Measurements from ENCODE around the gene ATXN10. TPM values are rescaled to one million over a fixed set of nuclear protein-coding genes. Genes with fewer than 3 reads are reported as not detected.

ATXN10 gene
- total RNA-seq, 4 donors from 2014 or later, result 28.4 to 184 (median 66.3) TPM

DNA sequence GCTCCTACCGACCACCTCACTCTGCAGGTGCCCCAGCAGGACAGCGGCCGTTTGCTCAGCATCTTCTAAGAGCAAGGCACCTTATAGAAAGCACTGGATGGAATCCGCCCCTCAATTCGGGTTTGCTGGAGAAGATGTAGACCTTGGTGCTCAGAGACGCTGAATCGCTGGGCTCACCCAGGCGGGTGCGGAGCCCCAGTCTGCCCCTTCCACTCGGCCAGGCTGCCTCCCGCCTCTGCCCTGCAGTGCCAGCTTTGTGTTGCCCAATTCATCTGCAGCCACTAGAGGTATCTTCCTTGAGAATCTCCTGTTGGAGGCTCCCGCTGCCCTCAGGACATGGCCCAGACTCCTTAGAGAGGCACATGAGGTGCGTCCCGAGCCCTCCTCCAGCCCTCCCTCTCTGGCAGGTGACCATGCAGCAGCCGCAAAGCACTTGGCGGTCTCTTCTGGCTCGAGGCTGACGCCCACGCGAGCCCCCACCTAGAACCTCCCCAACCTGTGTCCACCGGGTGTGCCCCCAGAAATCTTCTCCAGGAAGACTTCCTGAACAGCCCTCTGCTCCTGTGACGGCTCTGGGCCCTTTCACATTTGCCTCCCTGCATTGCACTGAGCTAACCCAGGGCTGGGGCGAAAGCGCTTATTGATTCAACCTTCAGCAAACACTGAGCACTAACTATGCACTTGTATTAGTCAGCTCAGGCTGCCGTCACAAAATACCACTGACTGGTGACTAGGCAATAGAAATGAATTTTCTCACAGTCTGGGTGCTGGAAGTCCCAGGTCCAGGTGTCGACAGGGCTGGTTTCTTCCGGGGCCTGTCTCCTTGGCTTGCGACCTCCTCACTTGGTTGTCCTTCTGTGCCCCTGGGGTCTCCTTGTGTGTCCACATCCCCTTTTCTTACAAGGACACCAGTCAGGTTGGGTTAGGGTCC, 187.9 kb downstream of the ATXN10 start:
- no peak for DNase-seq
- Histone ChIP-seq H3K9me3 (no peaks in the 10 kb centered on the region), H3K4me3 (no peak overlapping the region), H3K36me3 (peaks cover 0 to 11% (median 0%) of the 10 kb centered on the region in 3 donors), H3K27me3 (no peaks in the 10 kb centered on the region), H3K27ac (no peak overlapping the region), H3K4me1 (peaks cover 0 to 8% (median 0%) of the 10 kb centered on the region in 4 donors)
- no peak for TF ChIP-seq POLR2A (IDR thresholded peaks at IDR 0.05)
- TF ChIP-seq, protein P1, sequence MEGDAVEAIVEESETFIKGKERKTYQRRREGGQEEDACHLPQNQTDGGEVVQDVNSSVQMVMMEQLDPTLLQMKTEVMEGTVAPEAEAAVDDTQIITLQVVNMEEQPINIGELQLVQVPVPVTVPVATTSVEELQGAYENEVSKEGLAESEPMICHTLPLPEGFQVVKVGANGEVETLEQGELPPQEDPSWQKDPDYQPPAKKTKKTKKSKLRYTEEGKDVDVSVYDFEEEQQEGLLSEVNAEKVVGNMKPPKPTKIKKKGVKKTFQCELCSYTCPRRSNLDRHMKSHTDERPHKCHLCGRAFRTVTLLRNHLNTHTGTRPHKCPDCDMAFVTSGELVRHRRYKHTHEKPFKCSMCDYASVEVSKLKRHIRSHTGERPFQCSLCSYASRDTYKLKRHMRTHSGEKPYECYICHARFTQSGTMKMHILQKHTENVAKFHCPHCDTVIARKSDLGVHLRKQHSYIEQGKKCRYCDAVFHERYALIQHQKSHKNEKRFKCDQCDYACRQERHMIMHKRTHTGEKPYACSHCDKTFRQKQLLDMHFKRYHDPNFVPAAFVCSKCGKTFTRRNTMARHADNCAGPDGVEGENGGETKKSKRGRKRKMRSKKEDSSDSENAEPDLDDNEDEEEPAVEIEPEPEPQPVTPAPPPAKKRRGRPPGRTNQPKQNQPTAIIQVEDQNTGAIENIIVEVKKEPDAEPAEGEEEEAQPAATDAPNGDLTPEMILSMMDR (IDR thresholded peaks at IDR 0.05), result no peak

DNA sequence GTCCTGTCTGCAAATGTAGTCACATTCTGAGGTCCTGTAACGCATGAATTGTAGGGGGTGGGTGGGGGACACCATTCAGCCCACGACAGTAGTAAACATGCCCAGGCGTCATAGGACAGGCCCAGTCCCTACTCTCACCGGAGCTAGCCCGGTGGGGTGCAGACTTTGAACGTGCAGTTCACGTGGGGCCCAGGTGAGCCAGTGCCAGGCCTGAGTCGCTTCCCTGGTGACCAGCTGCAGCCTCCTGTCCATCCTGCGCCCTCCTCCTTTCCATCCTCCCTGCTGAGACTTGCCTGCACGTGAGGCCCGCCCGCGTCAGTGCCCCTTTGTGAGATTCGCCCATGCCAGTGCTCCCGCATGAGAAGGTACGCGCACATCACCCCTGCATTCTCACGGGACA, 188.6 kb downstream of the ATXN10 start:
- TF ChIP-seq POLR2A (IDR thresholded peaks at IDR 0.05), result no peak
- TF ChIP-seq, protein P1 (IDR thresholded peaks at IDR 0.05), result no peak
- no peaks in the 10 kb centered on the region for H3K27me3 ChIP-seq
- peaks cover 0 to 9% (median 0%) of the 10 kb centered on the region in 3 donors for H3K36me3 ChIP-seq
- no peak overlapping the region for H3K4me3 ChIP-seq
- peaks cover 0 to 13% (median 0%) of the 10 kb centered on the region in 4 donors for H3K4me1 ChIP-seq
- H3K27ac ChIP-seq, result no peak overlapping the region
- no peak for DNase-seq
- H3K9me3 ChIP-seq, result no peaks in the 10 kb centered on the region

DNA sequence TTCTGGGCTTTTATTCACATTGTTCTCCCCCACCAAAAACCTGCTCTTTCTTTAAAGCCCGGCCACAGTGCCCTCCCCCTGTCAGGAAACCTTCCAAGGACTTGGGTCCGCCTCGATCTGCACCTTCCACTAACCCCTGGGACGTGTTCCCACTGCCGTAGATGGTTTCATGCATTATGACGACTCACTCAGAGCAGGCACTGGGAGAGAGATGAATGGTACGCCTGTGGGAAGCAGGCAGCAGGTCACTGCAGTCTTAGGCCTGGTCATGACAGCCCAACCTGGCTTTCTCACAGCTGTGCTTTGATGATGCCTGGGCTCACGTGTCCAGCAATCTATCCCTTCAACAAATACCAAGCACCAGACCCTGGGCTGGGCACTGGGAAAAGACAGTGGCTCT, 189.6 kb downstream of the ATXN10 start:
- Histone ChIP-seq H3K9me3 (no peaks in the 10 kb centered on the region), H3K27ac (no peak overlapping the region), H3K4me3 (no peak overlapping the region), H3K4me1 (peaks cover 0 to 13% (median 0%) of the 10 kb centered on the region in 4 donors), H3K27me3 (peaks cover 0 to 3% of the 10 kb centered on the region in 2 donors), H3K36me3 (no peaks in the 10 kb centered on the region)
- DNase-seq, result no peak
- no peak for TF ChIP-seq POLR2A (IDR thresholded peaks at IDR 0.05)
- TF ChIP-seq, protein P1 (IDR thresholded peaks at IDR 0.05), result no peak

DNA sequence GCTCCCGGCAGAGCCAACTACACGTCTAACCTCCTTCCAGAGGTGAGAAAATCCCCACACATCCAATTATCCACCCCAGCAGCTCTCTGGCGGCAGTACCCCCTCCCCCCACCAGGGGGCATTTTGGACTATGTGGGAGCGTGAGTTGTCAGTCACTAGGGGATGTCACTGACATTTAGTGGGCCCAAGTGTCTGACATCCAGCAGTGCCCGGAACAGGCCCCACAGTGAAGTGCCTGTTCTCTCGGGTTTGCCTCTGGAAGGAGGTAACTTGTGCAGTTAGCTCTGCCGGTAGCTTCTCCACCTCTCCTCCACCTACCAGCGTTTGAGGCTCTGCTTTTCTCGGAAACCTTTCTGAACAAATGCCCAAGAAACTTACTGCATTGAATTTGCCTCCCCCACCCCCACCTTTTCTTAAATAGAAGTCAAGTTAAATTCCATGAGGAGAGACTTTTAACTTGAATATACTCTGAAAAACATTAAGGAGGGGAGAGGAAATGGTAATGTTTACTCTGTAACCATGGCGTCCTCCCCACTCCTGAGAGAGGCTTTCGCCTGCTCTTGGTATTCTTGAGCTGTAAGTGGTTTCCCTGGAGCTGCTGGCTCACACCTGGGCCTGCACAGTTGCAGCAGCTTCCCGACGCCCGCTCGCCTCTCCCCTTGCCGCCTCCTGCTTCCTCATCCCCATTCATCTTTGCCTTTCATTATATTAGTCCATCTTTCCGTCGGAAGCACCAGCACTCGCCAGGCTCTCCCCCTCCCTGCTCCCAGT, 192.5 kb downstream of the ATXN10 start:
- H3K4me3 ChIP-seq, result no peak overlapping the region
- TF ChIP-seq, protein P1 (IDR thresholded peaks at IDR 0.05), result peak; percentile 61 to 86 (median 67)
- TF ChIP-seq POLR2A (IDR thresholded peaks at IDR 0.05), result no peak
- no peaks in the 10 kb centered on the region for H3K9me3 ChIP-seq
- peaks cover 0 to 30% of the 10 kb centered on the region in 2 donors for H3K27me3 ChIP-seq
- peaks cover 0 to 27% (median 0%) of the 10 kb centered on the region in 4 donors for H3K4me1 ChIP-seq
- no peak overlapping the region for H3K27ac ChIP-seq
- peak; percentile 68 to 81 (median 71) for DNase-seq
- H3K36me3 ChIP-seq, result no peaks in the 10 kb centered on the region

DNA sequence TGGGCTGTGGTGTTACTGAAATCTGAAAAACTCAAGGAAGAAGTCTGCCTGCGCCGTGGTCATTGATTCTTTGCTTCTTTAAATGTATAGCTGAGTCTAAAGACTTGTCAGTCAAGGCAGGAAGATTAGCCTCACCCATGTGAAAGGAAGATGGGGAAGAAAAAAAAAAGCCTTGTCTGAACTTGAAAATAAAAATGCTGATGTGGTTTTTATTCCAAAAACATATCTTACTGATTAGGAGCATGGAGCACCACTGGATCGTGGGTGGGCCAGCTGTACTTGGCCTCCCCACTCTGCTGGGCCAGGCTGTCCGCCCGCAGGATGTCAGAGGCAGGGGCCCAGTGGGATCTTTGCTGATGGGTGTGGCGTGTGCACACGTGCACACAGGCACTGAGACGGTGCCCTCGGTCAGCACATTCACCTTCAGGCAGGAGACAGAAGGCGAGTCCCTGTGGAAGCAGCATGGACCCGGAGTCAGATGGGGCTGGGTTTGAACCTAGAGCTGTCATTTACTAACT, 193.4 kb downstream of the ATXN10 start:
- H3K36me3 ChIP-seq, result no peaks in the 10 kb centered on the region
- no peak for DNase-seq
- no peak overlapping the region for H3K4me3 ChIP-seq
- H3K27me3 ChIP-seq, result peaks cover 0 to 30% of the 10 kb centered on the region in 2 donors
- H3K4me1 ChIP-seq, result peaks cover 0 to 27% (median 0%) of the 10 kb centered on the region in 4 donors
- no peak overlapping the region for H3K27ac ChIP-seq
- TF ChIP-seq, protein P1 (IDR thresholded peaks at IDR 0.05), result no peak
- TF ChIP-seq POLR2A (IDR thresholded peaks at IDR 0.05), result no peak
- no peaks in the 10 kb centered on the region for H3K9me3 ChIP-seq
